WTC11 (cell line): Measurements from ENCODE around the gene WWOX. TPM values are rescaled to one million over a fixed set of nuclear protein-coding genes. Genes with fewer than 3 reads are reported as not detected.

Experiments
- ATAC-seq: fragments of 200-7000 bp; cut with Tn5 transposase; 2 replicates; pipeline ENCODE4 v1.10.0; 2021; ENCODE audit warnings: mild to moderate bottlenecking, moderate library complexity
- CTCF ChIA-PET: fragments of 300-600 bp; sonication (Branson Sonifier 250); formaldehyde crosslinking; loops from one replicate; lab custom pipeline; 2021; ENCODE audit warnings: antibody characterized with exemption; lab: Charles Lee
- POLR2A ChIA-PET: fragments of 350-600 bp; sonication (Branson Sonifier 250); formaldehyde crosslinking; loops from one replicate; lab custom pipeline; 2021; ENCODE audit warnings: antibody characterized with exemption; lab: Charles Lee
- DNase-seq: peaks from one replicate; pipeline ENCODE4 v3.0.0; 2021; ENCODE audit warnings: low spot score
- H3K27ac Mint-ChIP-seq: 2 replicates; pipeline ENCODE4 v1.8.0; 2021; ENCODE audit warnings: mixed read lengths
- H3K27me3 Mint-ChIP-seq: 2 replicates; pipeline ENCODE4 v1.8.0; 2021; ENCODE audit warnings: low read depth, mild to moderate bottlenecking, moderate library complexity, mixed read lengths
- H3K36me3 Mint-ChIP-seq: 2 replicates; pipeline ENCODE4 v1.8.0; 2021; ENCODE audit warnings: mixed read lengths
- H3K4me1 Mint-ChIP-seq: 2 replicates; pipeline ENCODE4 v1.8.0; 2022; ENCODE audit warnings: mixed read lengths
- H3K4me3 Mint-ChIP-seq: 2 replicates; pipeline ENCODE4 v1.8.0; 2021; ENCODE audit warnings: mild to moderate bottlenecking, moderate library complexity, mixed read lengths
- H3K9me3 Mint-ChIP-seq: 2 replicates; pipeline ENCODE4 v1.8.0; 2021; ENCODE audit warnings: mixed read lengths
- CBFB ChIP-seq: sonication (generic); formaldehyde crosslinking; IDR thresholded peaks from 2 replicates; pipeline ENCODE4 v1.8.1; 2022; ENCODE audit warnings: mild to moderate bottlenecking, low read depth, missing genetic modification reagents
- CREM ChIP-seq: sonication (generic); formaldehyde crosslinking; IDR thresholded peaks from 2 replicates; pipeline ENCODE4 v1.8.1; 2022; ENCODE audit warnings: mild to moderate bottlenecking, missing genetic modification reagents, moderate library complexity
- ELF4 ChIP-seq: sonication (generic); formaldehyde crosslinking; IDR thresholded peaks from 2 replicates; pipeline ENCODE4 v1.8.1; 2022; ENCODE audit warnings: low read depth, mild to moderate bottlenecking, moderate library complexity, missing genetic modification reagents
- GABPB1 ChIP-seq: sonication (generic); formaldehyde crosslinking; IDR thresholded peaks from 2 replicates; pipeline ENCODE4 v1.8.1; 2023; ENCODE audit warnings: mild to moderate bottlenecking, missing genetic modification reagents
- GTF2I ChIP-seq: fragments of 250-450 bp; sonication (Bioruptor Pico); conservative IDR thresholded peaks from 2 replicates; pipeline ENCODE4 v1.4.0; 2021; ENCODE audit warnings: mild to moderate bottlenecking
- JAZF1 ChIP-seq: fragments of 250-450 bp; sonication (Bioruptor Pico); IDR thresholded peaks from 2 replicates; pipeline ENCODE4 v1.9.0; 2021; ENCODE audit warnings: moderate library complexity, mild to moderate bottlenecking, inconsistent platforms
- MLX ChIP-seq: sonication (generic); formaldehyde crosslinking; IDR thresholded peaks from 2 replicates; pipeline ENCODE4 v1.8.1; 2023; ENCODE audit warnings: mild to moderate bottlenecking, missing genetic modification reagents, moderate library complexity
- MXD4 ChIP-seq: fragments of 250-450 bp; sonication (Bioruptor Pico); IDR thresholded peaks from 2 replicates; pipeline ENCODE4 v1.8.0; 2021; ENCODE audit warnings: mild to moderate bottlenecking, moderate library complexity, borderline replicate concordance
- MYBL2 ChIP-seq: sonication (generic); formaldehyde crosslinking; IDR thresholded peaks from 2 replicates; pipeline ENCODE4 v1.8.1; 2023; ENCODE audit warnings: mild to moderate bottlenecking, moderate library complexity, missing genetic modification reagents
- PRDM15 ChIP-seq: sonication (generic); formaldehyde crosslinking; IDR thresholded peaks from 2 replicates; pipeline ENCODE4 v1.8.0; 2022; ENCODE audit warnings: missing genetic modification reagents
- PREB ChIP-seq: sonication (generic); formaldehyde crosslinking; IDR thresholded peaks from 2 replicates; pipeline ENCODE4 v1.8.1; 2022; ENCODE audit warnings: mild to moderate bottlenecking, missing genetic modification reagents, moderate library complexity, borderline replicate concordance
- TCF7 ChIP-seq: sonication (generic); formaldehyde crosslinking; IDR thresholded peaks from 2 replicates; pipeline ENCODE4 v1.8.0; 2022; ENCODE audit warnings: mild to moderate bottlenecking, low read depth, missing genetic modification reagents, moderate library complexity
- TEAD1 ChIP-seq: sonication (generic); formaldehyde crosslinking; IDR thresholded peaks from 2 replicates; pipeline ENCODE4 v1.8.0; 2022; ENCODE audit warnings: mild to moderate bottlenecking, missing genetic modification reagents
- USF2 ChIP-seq: sonication (generic); formaldehyde crosslinking; IDR thresholded peaks from 2 replicates; pipeline ENCODE4 v1.8.1; 2023; ENCODE audit warnings: mild to moderate bottlenecking, missing genetic modification reagents, moderate library complexity
- ZBTB21 ChIP-seq: sonication (generic); formaldehyde crosslinking; IDR thresholded peaks from 2 replicates; pipeline ENCODE4 v1.8.1; 2023; ENCODE audit warnings: mild to moderate bottlenecking, missing genetic modification reagents, borderline replicate concordance
- ZNF121 ChIP-seq: sonication (generic); formaldehyde crosslinking; IDR thresholded peaks from 2 replicates; pipeline ENCODE4 v1.8.0; 2023; ENCODE audit warnings: missing genetic modification reagents
- total RNA-seq: library from RNA; stranded (reverse); gene quantifications from 3 replicates; pipeline ENCODE4 v1.2.3, GENCODE V29; 2021

Gene WWOX
- total RNA-seq, 1 experiment from 2014 or later, result 15.7 TPM

GRCh38 chr16:79165506-79165905, 1066.1 kb downstream of the WWOX start:
- peaks cover 12% of the 10 kb centered on the region for H3K9me3 Mint-ChIP-seq
- no peak overlapping the region; the same call in 1 of the 2 replicates for H3K27ac Mint-ChIP-seq

GRCh38 chr16:79167893-79168292, 1068.4 kb downstream of the WWOX start:
- Mint-ChIP-seq H3K27ac (no peak overlapping the region), H3K9me3 (peaks cover 12% of the 10 kb centered on the region), H3K4me1 (peaks cover 59% of the 10 kb centered on the region), H3K36me3 (peaks cover 12% of the 10 kb centered on the region), H3K27me3 (no peaks in the 10 kb centered on the region), H3K4me3 (no peak overlapping the region)
- POLR2A ChIA-PET, result no interaction called here
- ATAC-seq (no peak), DNase-seq (no peak)
- TF ChIP-seq CREM, result no peak
- peak; percentile 59; the same call in 1 of the 2 replicates for TF ChIP-seq GTF2I (CRISPR knock-in tag)
- CTCF ChIA-PET, result no interaction called here

More at GRCh38 chr16:79165506-79165905, 1066.1 kb downstream of the WWOX start:
- POLR2A ChIA-PET, result no interaction called here
- CTCF ChIA-PET, result no interaction called here
- Mint-ChIP-seq H3K36me3 (peaks cover 12% of the 10 kb centered on the region), H3K4me3 (no peak overlapping the region), H3K27me3 (no peaks in the 10 kb centered on the region), H3K4me1 (peaks cover 40% of the 10 kb centered on the region)
- TF ChIP-seq GTF2I (CRISPR knock-in tag), result no peak
- no peak for TF ChIP-seq MLX (CRISPR knock-in tag)
- no peak for TF ChIP-seq CBFB
- TF ChIP-seq GABPB1 (CRISPR knock-in tag), result no peak
- no peak for TF ChIP-seq MYBL2 (CRISPR knock-in tag)
- no peak for TF ChIP-seq USF2
- no peak for TF ChIP-seq ZBTB21 (CRISPR knock-in tag)
- TF ChIP-seq PRDM15 (CRISPR knock-in tag), result no peak
- TF ChIP-seq ELF4 (CRISPR knock-in tag), result no peak
- TF ChIP-seq ZNF121 (CRISPR knock-in tag), result no peak
- no peak for TF ChIP-seq TEAD1 (CRISPR knock-in tag)
- no peak for TF ChIP-seq TCF7 (CRISPR knock-in tag)
- no peak for TF ChIP-seq PREB
- TF ChIP-seq MXD4 (CRISPR knock-in tag), result no peak
- no peak for ATAC-seq
- DNase-seq, result no peak

- peaks cover 59% of the 10 kb centered on the region for H3K4me1 Mint-ChIP-seq
- CTCF ChIA-PET, result interaction anchor here (1.4 to 1.5 kb wide), 2 partner anchors 43 to 166 kb away, joined by 3 to 6 read pairs; no protein-coding TSS in a partner anchor
- POLR2A ChIA-PET, result no interaction called here
- H3K27me3 Mint-ChIP-seq, result no peaks in the 10 kb centered on the region
- H3K36me3 Mint-ChIP-seq, result peaks cover 12% of the 10 kb centered on the region
- no peak for ATAC-seq
- no peak overlapping the region for H3K27ac Mint-ChIP-seq
- no peak for TF ChIP-seq JAZF1 (CRISPR knock-in tag)
- peaks cover 12% of the 10 kb centered on the region for H3K9me3 Mint-ChIP-seq
- DNase-seq, result no peak
- H3K4me3 Mint-ChIP-seq, result no peak overlapping the region
These were observed 1068.9 kb downstream of the WWOX start for GRCh38 chr16:79168321-79168720.
